ENCODE measurements around the gene RCAN2. TPM values are rescaled to one million over a fixed set of nuclear protein-coding genes. Genes with fewer than 3 reads are reported as not detected.
"Not testable (repeated sequence)": the region's sequence is repeated elsewhere in the genome, so short reads cannot be mapped to it uniquely, and the experiment has no call there.

The RCAN2 gene
- total RNA-seq, 6 experiments from 2014 or later = 0.06 to 1.00 (median 0.31) TPM; not detected in 2

GRCh38 chr6:46347669-46348068, 143.6 kb downstream of the RCAN2 start:
- Mint-ChIP-seq H3K36me3 (ENCODE audit: low read depth) (no peaks in the 10 kb centered on the region), H3K4me3 (no peak overlapping the region), H3K27me3 (ENCODE audit: insufficient read depth) (peaks cover 3% of the 10 kb centered on the region; the same call in 1 of the 2 replicates), H3K27ac (no peak overlapping the region), H3K4me1 (ENCODE audit: low read depth) (no peaks in the 10 kb centered on the region), H3K9me3 (peaks cover 29% of the 10 kb centered on the region)
- no peak for TF ChIP-seq CTCF (IDR thresholded peaks at IDR 0.05)
- no peak for DNase-seq

GRCh38 chr6:46340246-46340645, 151.0 kb downstream of the RCAN2 start:
- Mint-ChIP-seq H3K27me3 (ENCODE audit: insufficient read depth) (no peaks in the 10 kb centered on the region), H3K27ac (no peak overlapping the region), H3K4me3 (no peak overlapping the region), H3K9me3 (peaks cover 35% of the 10 kb centered on the region), H3K4me1 (ENCODE audit: low read depth) (no peaks in the 10 kb centered on the region), H3K36me3 (ENCODE audit: low read depth) (no peaks in the 10 kb centered on the region)
- no peak for TF ChIP-seq CTCF (IDR thresholded peaks at IDR 0.05)
- no peak for DNase-seq

- no peaks in the 10 kb centered on the region for H3K36me3 Mint-ChIP-seq (ENCODE audit: low read depth)
- no peak overlapping the region for H3K4me3 Mint-ChIP-seq
- no peaks in the 10 kb centered on the region for H3K4me1 Mint-ChIP-seq (ENCODE audit: low read depth)
- no peak for TF ChIP-seq CTCF (IDR thresholded peaks at IDR 0.05)
- H3K27ac Mint-ChIP-seq = no peak overlapping the region
- H3K9me3 Mint-ChIP-seq = peaks cover 47% of the 10 kb centered on the region
- H3K27me3 Mint-ChIP-seq (ENCODE audit: insufficient read depth) = no peaks in the 10 kb centered on the region
- no peak for DNase-seq
Observed at GRCh38 chr6:46338131-46338530, 153.1 kb downstream of the RCAN2 start.

GRCh38 chr6:46334442-46334841, 156.8 kb downstream of the RCAN2 start:
- Mint-ChIP-seq H3K9me3 (peaks cover 39% of the 10 kb centered on the region), H3K36me3 (ENCODE audit: low read depth) (no peaks in the 10 kb centered on the region), H3K4me1 (ENCODE audit: low read depth) (no peaks in the 10 kb centered on the region), H3K27me3 (ENCODE audit: insufficient read depth) (no peaks in the 10 kb centered on the region), H3K27ac (no peak overlapping the region), H3K4me3 (no peak overlapping the region)
- DNase-seq = no peak
- TF ChIP-seq CTCF (IDR thresholded peaks at IDR 0.05) = no peak

- no peak for DNase-seq
- TF ChIP-seq CTCF (IDR thresholded peaks at IDR 0.05) = no peak
- Mint-ChIP-seq H3K36me3 (ENCODE audit: low read depth) (no peaks in the 10 kb centered on the region), H3K4me1 (ENCODE audit: low read depth) (no peaks in the 10 kb centered on the region), H3K27ac (no peak overlapping the region), H3K4me3 (no peak overlapping the region), H3K27me3 (ENCODE audit: insufficient read depth) (peaks cover 2% of the 10 kb centered on the region; the same call in 1 of the 2 replicates), H3K9me3 (peaks cover 44% of the 10 kb centered on the region)
Observed at GRCh38 chr6:46333481-46333880, 157.8 kb downstream of the RCAN2 start.

- DNase-seq; H3K27ac Mint-ChIP-seq; H3K4me1 Mint-ChIP-seq (ENCODE audit: low read depth); H3K4me3 Mint-ChIP-seq; H3K36me3 Mint-ChIP-seq (ENCODE audit: low read depth); H3K27me3 Mint-ChIP-seq (ENCODE audit: insufficient read depth): not testable (repeated sequence)
- H3K9me3 Mint-ChIP-seq = peaks cover 38% of the 10 kb centered on the region
Observed at GRCh38 chr6:46332448-46332847, 158.8 kb downstream of the RCAN2 start.
